Caco-2 (cell line): ENCODE measurements around the gene CYGB. TPM values are rescaled to one million over a fixed set of nuclear protein-coding genes. Genes with fewer than 3 reads are reported as not detected.

Experiments
- BruUV-seq: library from RNA; stranded (reverse); fragments of 400-500 nt; replicated peaks from 2 replicates; lab custom pipeline; 2021; lab: Mats Ljungman, UMichigan
- CTCF ChIA-PET: fragments of 300-600 bp; sonication (Branson Sonifier 250); formaldehyde crosslinking; loops from one replicate; lab custom pipeline; 2022; ENCODE audit warnings: antibody characterized with exemption; lab: Charles Lee
- POLR2A ChIA-PET: fragments of 300-600 bp; sonication (Branson Sonifier 250); formaldehyde crosslinking; loops from one replicate; lab custom pipeline; 2022; ENCODE audit warnings: antibody characterized with exemption; lab: Charles Lee
- DNase-seq, 2 experiments: peaks; one replicate each; pipeline versions ENCODE4 v3.0.0 to v3.0.0-alpha.2; 2020 to 2022
- H3K27me3 ChIP-seq: replicated peaks from 2 replicates; pipeline ENCODE4 v1.6.0; 2011; ENCODE audit warnings: low read length; ENCODE audit not compliant: control insufficient read depth, insufficient read depth
- H3K36me3 ChIP-seq: 2 replicates; pipeline ENCODE4 v1.5.1; 2011; ENCODE audit warnings: low read length; ENCODE audit not compliant: control insufficient read depth, insufficient read depth
- H3K4me1 ChIP-seq: fragments of 250-450 bp; sonication (Bioruptor Pico); 2 replicates; pipeline ENCODE4 v1.5.1; 2020; ENCODE audit warnings: mild to moderate bottlenecking
- H3K4me3 ChIP-seq: 2 replicates; pipeline ENCODE4 v1.5.1; 2011; ENCODE audit warnings: low read depth, mild to moderate bottlenecking, control low read depth, low read length
- H3K9me3 ChIP-seq: fragments of 250-450 bp; sonication (Bioruptor Pico); 2 replicates; pipeline ENCODE4 v1.5.1; 2020; ENCODE audit warnings: mild to moderate bottlenecking, moderate library complexity
- H3K27ac Mint-ChIP-seq: one replicate; pipeline ENCODE4 v1.8.0; 2022; ENCODE audit warnings: mixed read lengths; ENCODE audit not compliant: unreplicated experiment
- H3K27me3 Mint-ChIP-seq: one replicate; pipeline ENCODE4 v1.8.0; 2022; ENCODE audit warnings: mixed read lengths; ENCODE audit not compliant: insufficient read depth, unreplicated experiment
- H3K36me3 Mint-ChIP-seq: one replicate; pipeline ENCODE4 v1.8.0; 2022; ENCODE audit warnings: mild to moderate bottlenecking, mixed read lengths; ENCODE audit not compliant: insufficient read depth, unreplicated experiment
- H3K4me1 Mint-ChIP-seq: one replicate; pipeline ENCODE4 v1.8.0; 2022; ENCODE audit warnings: low read depth, mixed read lengths; ENCODE audit not compliant: unreplicated experiment
- H3K4me3 Mint-ChIP-seq: one replicate; pipeline ENCODE4 v1.8.0; 2022; ENCODE audit warnings: mild to moderate bottlenecking, moderate library complexity, mixed read lengths; ENCODE audit not compliant: unreplicated experiment
- H3K9me3 Mint-ChIP-seq: one replicate; pipeline ENCODE4 v1.8.0; 2022; ENCODE audit warnings: mixed read lengths; ENCODE audit not compliant: unreplicated experiment
- CTCF ChIP-seq, 2 experiments: fragments of 200-600 bp in 1 of 2; IDR thresholded peaks; 1 replicate in 1 of 2; 2 replicates in 1 of 2; pipeline versions ENCODE4 v1.5.1 to v1.8.0; 2011 to 2022; ENCODE audit warnings: antibody characterized with exemption in 1 of 2, control low read depth in 1 of 2, inconsistent platforms in 1 of 2, low read depth in 1 of 2, low read length in 1 of 2, mild to moderate bottlenecking in 1 of 2, moderate library complexity in 1 of 2; ENCODE audit not compliant: insufficient read depth in 1 of 2, severe bottlenecking in 1 of 2, unreplicated experiment in 1 of 2
- intact Hi-C: fragments of 100-400 bp; cut with micrococcal nuclease; formaldehyde crosslinking; loops from one replicate; pipeline ENCODE4 v1.10.0; 2022; ENCODE audit not compliant: unreplicated experiment
- total RNA-seq: library from RNA; stranded (reverse); gene quantifications from 2 replicates; pipeline ENCODE4 v1.2.3, GENCODE V29; 2022

CYGB gene
- total RNA-seq, 1 experiment from 2014 or later = 0.32 TPM

- no peak for TF ChIP-seq CTCF (IDR thresholded peaks at IDR 0.05; ENCODE audit: insufficient read depth in 1 of 2, low read depth in 1 of 2, low read length in 1 of 2, severe bottlenecking in 1 of 2, unreplicated experiment in 1 of 2)
- DNase-seq = no peak
- BruUV-seq = no TSS peak
- POLR2A ChIA-PET = interaction anchor here (0.6 kb wide), 1 partner anchor 21 kb away, joined by 3 read pairs; no protein-coding TSS in a partner anchor
- H3K9me3 Mint-ChIP-seq = no peaks in the 10 kb centered on the region
- peaks cover 17% of the 10 kb centered on the region for H3K4me1 ChIP-seq
- peaks cover 21% of the 10 kb centered on the region for H3K4me1 Mint-ChIP-seq
- H3K4me3 ChIP-seq = no peak overlapping the region
- intact Hi-C loops = no loop called here
- H3K36me3 ChIP-seq = no peaks in the 10 kb centered on the region
- H3K36me3 Mint-ChIP-seq = peaks cover 5% of the 10 kb centered on the region
- no peaks in the 10 kb centered on the region for H3K27me3 Mint-ChIP-seq
- H3K9me3 ChIP-seq = no peaks in the 10 kb centered on the region
- H3K27me3 ChIP-seq = no peaks in the 10 kb centered on the region
- CTCF ChIA-PET = no interaction called here
- H3K27ac Mint-ChIP-seq = no peak overlapping the region
- H3K4me3 Mint-ChIP-seq = no peak overlapping the region
Measured at GRCh38 chr17:76536511-76537287, 810 bp downstream of the CYGB start.

- intact Hi-C loops = no loop called here
- DNase-seq = no peak
- Mint-ChIP-seq H3K4me3 (no peak overlapping the region), H3K36me3 (peaks cover 4% of the 10 kb centered on the region), H3K4me1 (peaks cover 20% of the 10 kb centered on the region), H3K27me3 (no peaks in the 10 kb centered on the region), H3K9me3 (no peaks in the 10 kb centered on the region), H3K27ac (no peak overlapping the region)
- no peak overlapping the region for H3K4me3 ChIP-seq
- POLR2A ChIA-PET = interaction anchor here (0.6 kb wide), 1 partner anchor 21 kb away, joined by 3 read pairs; no protein-coding TSS in a partner anchor
- TF ChIP-seq CTCF (IDR thresholded peaks at IDR 0.05; ENCODE audit: insufficient read depth in 1 of 2, low read depth in 1 of 2, low read length in 1 of 2, severe bottlenecking in 1 of 2, unreplicated experiment in 1 of 2) = no peak
- BruUV-seq = no TSS peak
- H3K36me3 ChIP-seq = no peaks in the 10 kb centered on the region
- CTCF ChIA-PET = interaction anchor here (0.8 kb wide), 1 partner anchor 13 kb away, joined by 3 read pairs; no protein-coding TSS in a partner anchor
- no peaks in the 10 kb centered on the region for H3K27me3 ChIP-seq
- peaks cover 13% of the 10 kb centered on the region for H3K4me1 ChIP-seq
- no peaks in the 10 kb centered on the region for H3K9me3 ChIP-seq
Measured at GRCh38 chr17:76535788-76536510, 1.6 kb downstream of the CYGB start.
